Kidney (tissue), 14 donors: ENCODE results near the gene PTPN1. TPM values are rescaled to one million over a fixed set of nuclear protein-coding genes. Genes with fewer than 3 reads are reported as not detected.
A peak's percentile ranks its signal among the peaks of the same experiment; 100 is the strongest.
"Not testable (repeated sequence)": the region's sequence is repeated elsewhere in the genome, so short reads cannot be mapped to it uniquely, and the experiment has no call there.

ENCODE experiments used
- DNase-seq, 5 donors: peaks; one replicate each; pipeline ENCODE4 v3.0.0-alpha.2; 2013 to 2020
- FAIRE-seq: peaks from 2 replicates; lab custom pipeline; 2012; peaks lifted over from hg19 to GRCh38; lab: Jason Lieb, UNC
- H3K27ac ChIP-seq, 2 donors: one replicate each; pipeline ENCODE4 v1.7.0; 2013; ENCODE audit warnings: low read depth in 2 of 2, low read length in 2 of 2, inconsistent platforms in 1 of 2
- H3K27me3 ChIP-seq: one replicate; pipeline ENCODE4 v1.7.1; 2013; ENCODE audit warnings: low read length, inconsistent platforms; ENCODE audit not compliant: control insufficient read depth, insufficient read depth
- H3K36me3 ChIP-seq, 3 donors: one replicate each; pipeline versions ENCODE4 v1.7.0 to v1.7.1; 2013; ENCODE audit warnings: low read length in 3 of 3, control low read depth in 1 of 3, inconsistent platforms in 1 of 3; ENCODE audit not compliant: insufficient read depth in 3 of 3, control insufficient read depth in 2 of 3
- H3K4me1 ChIP-seq, 3 donors: one replicate each; pipeline versions ENCODE4 v1.7.0 to v1.7.1; 2013; ENCODE audit warnings: low read length in 3 of 3, inconsistent platforms in 1 of 3, low read depth in 1 of 3; ENCODE audit not compliant: control insufficient read depth in 2 of 3, insufficient read depth in 2 of 3
- H3K4me3 ChIP-seq, 3 donors: one replicate each; pipeline versions ENCODE4 v1.7.0 to v1.8.1; 2013; ENCODE audit warnings: low read length in 3 of 3, control low read depth in 1 of 3, inconsistent platforms in 1 of 3
- H3K9ac ChIP-seq, 3 donors: one replicate each; pipeline versions ENCODE4 v1.7.0 to v1.7.1; 2013; ENCODE audit warnings: low read length in 3 of 3, control low read depth in 1 of 3, inconsistent platforms in 1 of 3
- H3K9me3 ChIP-seq, 3 donors: one replicate each; pipeline versions ENCODE4 v1.7.0 to v1.7.1; 2013; ENCODE audit warnings: low read length in 3 of 3, control low read depth in 1 of 3, inconsistent platforms in 1 of 3; ENCODE audit not compliant: control insufficient read depth in 2 of 3, insufficient read depth in 1 of 3
- intact Hi-C: fragments of 100-400 bp; cut with DNase I; formaldehyde crosslinking; loops from one replicate; pipeline ENCODE4 v1.11.1; 2022
- polyA plus RNA-seq: library from polyadenylated mRNA; stranded (reverse); fragments of 350-450 nt; fragmentation: Illumina TruSeq; extraction: RNeasy Lipid Tissue Mini Kit (QIAGEN cat#74804); gene quantifications from one replicate; pipeline ENCODE4 v1.2.3, GENCODE V29; 2014; ENCODE audit warnings: low read depth, low replicate concordance; ENCODE audit not compliant: insufficient read depth
- total RNA-seq: library from RNA; stranded (reverse); fragmentation: NEBNext Ultra II Directional; extraction: Animal tissue kit (Norgen Biotek cat#: 25700); gene quantifications from one replicate; pipeline ENCODE4 v1.2.1, GENCODE V29; 2021
- TF ChIP-seq, protein P1 (sequence below): IDR thresholded peaks from 3 replicates; pipeline ENCODE4 v1.5.1; 2012; ENCODE audit warnings: mild to moderate bottlenecking, moderate library complexity, borderline replicate concordance; ENCODE audit not compliant: insufficient read depth; ENCODE audit errors: extremely low read depth
- donor health status: control.
- donor health status: control.
- donor health status: control.
- donor health status: control.
- donor health status: control.
- donor health status: DM: yes; HTN: yes; CAD: no.
- donor health status: Normal renal cell carcinoma (clear cell type).

PTPN1 gene
- total and polyA plus RNA-seq, 2 donors from 2014 or later, result 29.6 to 80.4 TPM

DNA sequence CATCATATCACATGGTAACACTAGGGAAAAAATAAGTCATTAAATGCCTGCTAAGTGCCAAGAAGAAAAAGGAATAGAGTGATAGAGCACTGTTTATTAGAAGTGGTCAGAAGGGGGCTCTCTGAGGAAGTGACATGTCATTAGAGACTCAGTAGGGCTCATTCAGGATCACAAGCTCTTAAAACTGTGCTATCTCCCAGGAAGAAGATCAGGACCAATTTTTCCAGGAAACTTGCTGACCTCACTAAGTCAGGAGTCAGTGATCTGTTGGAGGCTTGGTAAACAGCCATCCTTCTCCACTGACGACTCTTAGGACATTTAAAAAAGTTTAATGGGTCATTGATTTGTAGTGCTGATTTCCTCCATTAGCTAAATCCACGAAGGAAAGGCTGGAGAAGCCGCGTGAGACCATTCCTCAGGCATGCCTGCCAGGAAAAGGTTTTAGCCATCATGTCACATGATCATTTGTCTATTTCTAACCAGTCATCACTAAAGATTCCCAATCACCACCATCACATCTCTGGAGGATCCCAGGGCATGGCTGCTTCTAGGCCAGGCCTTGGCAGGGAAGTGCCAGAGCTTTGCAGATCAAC, 5.9 kb upstream of the PTPN1 start:
- Histone ChIP-seq H3K9ac (no peak overlapping the region), H3K36me3 (no peaks in the 10 kb centered on the region), H3K4me1 (peaks cover 0 to 8% (median under 1%) of the 10 kb centered on the region in 3 donors), H3K4me3 (no peak overlapping the region), H3K9me3 (no peaks in the 10 kb centered on the region), H3K27me3 (no peaks in the 10 kb centered on the region), H3K27ac (peak overlapping the region; percentile 64 to 84)
- intact Hi-C loops, result no loop called here
- FAIRE-seq (no peak), DNase-seq (peak in 1 of 5 donors; percentile 41)
- TF ChIP-seq, protein P1, sequence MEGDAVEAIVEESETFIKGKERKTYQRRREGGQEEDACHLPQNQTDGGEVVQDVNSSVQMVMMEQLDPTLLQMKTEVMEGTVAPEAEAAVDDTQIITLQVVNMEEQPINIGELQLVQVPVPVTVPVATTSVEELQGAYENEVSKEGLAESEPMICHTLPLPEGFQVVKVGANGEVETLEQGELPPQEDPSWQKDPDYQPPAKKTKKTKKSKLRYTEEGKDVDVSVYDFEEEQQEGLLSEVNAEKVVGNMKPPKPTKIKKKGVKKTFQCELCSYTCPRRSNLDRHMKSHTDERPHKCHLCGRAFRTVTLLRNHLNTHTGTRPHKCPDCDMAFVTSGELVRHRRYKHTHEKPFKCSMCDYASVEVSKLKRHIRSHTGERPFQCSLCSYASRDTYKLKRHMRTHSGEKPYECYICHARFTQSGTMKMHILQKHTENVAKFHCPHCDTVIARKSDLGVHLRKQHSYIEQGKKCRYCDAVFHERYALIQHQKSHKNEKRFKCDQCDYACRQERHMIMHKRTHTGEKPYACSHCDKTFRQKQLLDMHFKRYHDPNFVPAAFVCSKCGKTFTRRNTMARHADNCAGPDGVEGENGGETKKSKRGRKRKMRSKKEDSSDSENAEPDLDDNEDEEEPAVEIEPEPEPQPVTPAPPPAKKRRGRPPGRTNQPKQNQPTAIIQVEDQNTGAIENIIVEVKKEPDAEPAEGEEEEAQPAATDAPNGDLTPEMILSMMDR, result peak; percentile 22

DNA sequence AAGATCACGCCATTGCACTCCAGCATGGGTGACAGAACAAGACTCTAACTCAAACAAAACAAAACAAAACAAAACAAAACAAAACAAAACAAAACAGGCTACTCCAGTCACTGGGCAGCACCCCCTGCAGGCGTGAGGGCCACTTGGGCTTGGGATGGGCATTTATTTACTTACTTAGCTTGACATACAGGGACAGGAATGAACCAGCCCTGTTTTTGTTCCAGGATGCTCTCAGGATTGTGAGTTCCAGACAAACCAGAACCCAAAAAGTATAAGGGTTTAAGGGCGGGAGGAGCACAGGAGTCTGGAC, 4.0 kb upstream of the PTPN1 start:
- FAIRE-seq, result no peak
- Histone ChIP-seq H3K27me3 (no peaks in the 10 kb centered on the region), H3K36me3 (no peaks in the 10 kb centered on the region), H3K4me3 (no peak overlapping the region), H3K9ac (no peak overlapping the region), H3K9me3 (no peaks in the 10 kb centered on the region), H3K27ac (no peak overlapping the region), H3K4me1 (peaks cover 0 to 10% (median 5%) of the 10 kb centered on the region in 3 donors)
- TF ChIP-seq, protein P1, result no peak
- DNase-seq, result no peak
- intact Hi-C loops, result no loop called here

DNA sequence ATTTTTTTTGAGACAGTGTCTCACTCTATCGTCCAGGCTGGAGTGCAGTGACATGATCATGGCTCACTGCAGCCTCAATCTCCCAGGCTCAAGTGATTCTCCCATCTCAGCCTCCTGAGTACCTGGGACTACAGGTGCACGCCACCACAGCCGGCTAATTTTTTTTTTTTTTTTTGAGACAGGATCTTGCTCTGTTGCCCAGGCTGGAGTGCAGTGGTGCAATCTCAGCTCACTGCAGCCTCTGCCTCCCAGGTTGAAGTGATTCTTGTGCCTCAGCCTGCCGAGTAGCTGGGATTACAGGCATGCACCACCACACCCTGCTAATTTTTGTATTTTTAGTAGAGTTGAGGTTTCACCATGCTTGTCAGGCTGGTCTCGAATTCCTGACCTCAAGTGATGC, 2.4 kb upstream of the PTPN1 start:
- H3K27me3 ChIP-seq, H3K27ac ChIP-seq, H3K9me3 ChIP-seq, intact Hi-C loops, H3K9ac ChIP-seq, H3K4me3 ChIP-seq, DNase-seq, FAIRE-seq, H3K36me3 ChIP-seq: not testable (repeated sequence)
- peaks cover 0 to 10% (median 8%) of the 10 kb centered on the region in 3 donors for H3K4me1 ChIP-seq

DNA sequence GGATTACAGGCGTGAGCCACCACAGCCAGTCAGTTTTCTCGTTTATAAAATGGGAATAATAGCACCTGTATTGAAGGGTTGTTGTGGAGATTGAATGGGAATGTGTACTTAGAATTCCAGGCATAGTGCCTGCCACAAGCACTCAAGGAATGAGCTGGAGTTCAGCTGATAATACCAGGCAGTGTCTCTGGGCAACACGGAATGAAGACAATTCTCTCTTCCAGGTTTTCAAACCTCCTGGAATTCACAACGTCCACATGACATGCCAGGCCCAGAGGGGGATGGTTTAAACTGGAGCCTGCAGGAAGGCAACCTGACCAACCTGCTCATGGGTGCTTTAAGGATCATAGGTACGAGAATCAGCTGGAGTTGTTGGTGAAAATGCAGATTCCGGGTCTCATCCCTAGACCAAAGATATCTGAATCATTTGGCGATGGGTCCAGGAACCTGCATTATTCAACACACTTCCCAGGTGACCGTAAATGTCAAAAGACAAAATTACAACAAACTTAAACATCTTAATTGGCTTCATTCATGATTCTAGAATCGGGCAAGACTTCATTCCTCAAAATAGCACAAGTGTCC, 1.9 kb upstream of the PTPN1 start:
- intact Hi-C loops, result no loop called here
- DNase-seq (no peak), FAIRE-seq (no peak)

More for the DNA sequence above, 1.9 kb upstream of the PTPN1 start:
- Histone ChIP-seq H3K27ac (no peak overlapping the region), H3K9me3 (no peaks in the 10 kb centered on the region), H3K4me3 (no peak overlapping the region), H3K36me3 (no peaks in the 10 kb centered on the region), H3K9ac (no peak overlapping the region), H3K27me3 (no peaks in the 10 kb centered on the region), H3K4me1 (peaks cover 0 to 13% (median 13%) of the 10 kb centered on the region in 3 donors)
- TF ChIP-seq, protein P1, result no peak
